Activated T-cell treated with anti-CD3 and anti-CD28 coated beads, Interleukin-2, amount 50 U/mL, for 72 hours (primary cell): Measurements from ENCODE around the gene HBA1. TPM values are rescaled to one million over a fixed set of nuclear protein-coding genes. Genes with fewer than 3 reads are reported as not detected.
"Not testable (repeated sequence)": the region's sequence is repeated elsewhere in the genome, so short reads cannot be mapped to it uniquely, and the experiment has no call there.

Experiments
- ATAC-seq, 2 donors: fragments of 150-1000 bp; cut with Tn5 transposase; replicated peaks in 1 of 2; 2 replicates each; pipeline ENCODE4 v1.10.0; 2021; ENCODE audit warnings: moderate library complexity in 2 of 2, mild to moderate bottlenecking in 1 of 2
- DNase-seq, 2 donors: peaks; one replicate each; pipeline ENCODE4 v3.0.0; 2021 to 2022; ENCODE audit warnings: mixed read lengths in 1 of 2
- H3K27ac Mint-ChIP-seq: one replicate; pipeline ENCODE4 v1.8.0; 2022; ENCODE audit warnings: mild to moderate bottlenecking, moderate library complexity, mixed read lengths
- H3K27me3 Mint-ChIP-seq: one replicate; pipeline ENCODE4 v1.8.0; 2022; ENCODE audit warnings: low read depth, mixed read lengths
- H3K36me3 Mint-ChIP-seq, 2 donors: one replicate each; pipeline ENCODE4 v1.8.0; 2022; ENCODE audit warnings: mixed read lengths in 2 of 2, mild to moderate bottlenecking in 1 of 2; ENCODE audit not compliant: insufficient read depth in 2 of 2
- H3K4me1 Mint-ChIP-seq: one replicate; pipeline ENCODE4 v1.8.0; 2022; ENCODE audit warnings: low read depth, mixed read lengths
- H3K4me3 Mint-ChIP-seq, 2 donors: one replicate each; pipeline ENCODE4 v1.8.0; 2022; ENCODE audit warnings: mild to moderate bottlenecking in 2 of 2, mixed read lengths in 2 of 2, moderate library complexity in 2 of 2
- H3K9me3 Mint-ChIP-seq, 2 donors: one replicate each; pipeline ENCODE4 v1.8.0; 2022; ENCODE audit warnings: mixed read lengths in 2 of 2
- total RNA-seq, 2 donors: library from RNA; stranded (reverse); gene quantifications; one replicate each; pipeline ENCODE4 v1.2.3, GENCODE V29; 2022

Gene HBA1
- total RNA-seq, 2 donors from 2014 or later = 1.1 TPM; not detected in 1

DNA sequence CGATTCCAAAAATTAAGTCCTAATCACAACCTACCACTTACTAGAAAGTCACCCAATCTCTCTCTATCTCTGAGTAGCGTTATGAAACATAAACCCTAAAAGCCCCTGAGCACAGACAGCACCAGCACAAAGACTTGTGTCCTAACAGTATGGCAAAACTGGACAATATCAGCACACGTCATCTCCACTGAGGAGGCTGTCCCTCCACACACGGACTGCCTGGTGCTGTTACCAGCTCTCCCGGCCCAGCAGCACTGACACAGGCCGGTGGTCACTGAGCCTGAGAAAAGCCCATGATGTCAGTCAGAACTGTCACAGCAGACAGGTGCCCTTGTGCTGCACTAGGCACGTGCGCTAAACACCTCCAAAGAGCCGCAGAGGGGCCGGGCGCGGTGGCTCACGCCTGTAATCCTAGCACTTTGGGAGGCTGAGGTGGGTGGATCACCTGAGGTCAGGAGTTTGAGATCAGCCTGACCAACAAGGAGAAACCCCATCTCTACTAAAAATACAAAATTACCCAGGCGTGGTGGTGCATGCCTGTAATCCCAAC lies 35.2 kb downstream of the HBA1 start:
- H3K9me3 Mint-ChIP-seq, ATAC-seq, H3K27me3 Mint-ChIP-seq, DNase-seq, H3K4me3 Mint-ChIP-seq, H3K4me1 Mint-ChIP-seq: not testable (repeated sequence)
- Mint-ChIP-seq H3K27ac (peak overlapping the region; percentile 57), H3K36me3 (peaks cover 2 to 10% of the 10 kb centered on the region in 2 donors)

DNA sequence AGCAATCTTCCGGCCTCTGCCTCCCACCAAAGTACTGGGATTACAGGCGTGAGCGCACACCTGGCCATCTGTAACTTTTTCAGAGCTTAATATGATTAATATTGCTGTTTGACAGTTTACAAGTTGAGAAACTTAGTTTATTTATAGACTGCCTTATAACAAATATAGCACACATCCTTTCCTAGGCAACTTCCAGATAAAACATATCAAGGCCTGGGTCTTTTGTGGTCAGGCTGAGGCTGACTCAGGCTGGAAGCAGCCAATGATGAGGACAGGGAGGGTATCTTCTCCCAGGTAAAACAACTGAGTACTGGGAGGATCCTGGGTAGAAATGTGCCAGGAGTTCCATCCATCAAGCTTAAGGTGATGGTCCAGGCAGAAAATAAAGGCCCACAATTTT lies 36.5 kb downstream of the HBA1 start:
- DNase-seq = no peak
- ATAC-seq = no peak
- H3K9me3 Mint-ChIP-seq = no peaks in the 10 kb centered on the region
- peaks cover 1 to 12% of the 10 kb centered on the region in 2 donors for H3K36me3 Mint-ChIP-seq
- H3K27me3 Mint-ChIP-seq = no peaks in the 10 kb centered on the region
- H3K4me1 Mint-ChIP-seq = peaks cover 6% of the 10 kb centered on the region
- no peak overlapping the region for H3K27ac Mint-ChIP-seq
- H3K4me3 Mint-ChIP-seq = no peak overlapping the region

DNA sequence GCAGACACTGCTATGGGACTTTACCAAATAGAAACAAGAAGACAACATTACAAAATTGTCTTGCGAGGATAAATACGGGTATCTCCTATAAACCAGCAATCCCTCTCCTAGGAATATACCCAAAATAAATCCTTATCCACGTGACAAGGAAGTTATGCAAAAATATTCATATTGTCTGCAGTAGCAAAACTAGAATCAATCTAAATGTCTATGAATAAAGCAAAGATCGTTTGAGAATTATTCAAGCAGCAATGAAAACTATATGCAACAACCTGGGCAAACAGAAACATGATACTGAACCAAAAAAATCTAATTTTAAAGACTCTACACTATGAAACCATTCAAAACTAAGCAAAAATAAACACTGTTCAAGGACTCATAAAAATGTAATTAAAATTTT lies 43.5 kb downstream of the HBA1 start:
- no peak for DNase-seq
- H3K4me3 Mint-ChIP-seq = no peak overlapping the region
- H3K9me3 Mint-ChIP-seq = no peaks in the 10 kb centered on the region
- H3K4me1 Mint-ChIP-seq = peaks cover 9% of the 10 kb centered on the region
- no peak overlapping the region for H3K27ac Mint-ChIP-seq
- no peak for ATAC-seq
- H3K36me3 Mint-ChIP-seq = peaks cover 6 to 20% of the 10 kb centered on the region in 2 donors
- no peaks in the 10 kb centered on the region for H3K27me3 Mint-ChIP-seq

Other genes with a start within 250 kb of the HBA1 start
- gene POLR3K, start 123.1 kb upstream of the HBA1 start, total RNA-seq = 10 to 100 TPM; 35.3 to 42.2 TPM
- gene SNRNP25, start 122.9 kb upstream of the HBA1 start, total RNA-seq = 10 to 100 TPM; 28.9 to 44.1 TPM
- under 1 TPM; 0.31 to 0.53 TPM for gene RHBDF1, start 104.0 kb upstream of the HBA1 start, total RNA-seq
- gene MPG, start 98.5 kb upstream of the HBA1 start, total RNA-seq = 10 to 100 TPM; 49.6 to 50.5 TPM
- 10 to 100 TPM; 34.2 to 44.7 TPM for gene NPRL3, start 38.0 kb upstream of the HBA1 start, total RNA-seq
- not detected for gene HBZ, start 24.0 kb upstream of the HBA1 start, total RNA-seq
- not detected for gene HBM, start 10.7 kb upstream of the HBA1 start, total RNA-seq
- gene HBA2, start 3.8 kb upstream of the HBA1 start, total RNA-seq = not detected
- gene HBQ1, start 3.8 kb downstream of the HBA1 start, total RNA-seq = not detected
- gene LUC7L, start 52.8 kb downstream of the HBA1 start, total RNA-seq = 10 to 100 TPM; 56.4 to 69.7 TPM
- gene FAM234A, start 58.1 kb downstream of the HBA1 start, total RNA-seq = 10 to 100 TPM; 20.9 to 26.6 TPM
- under 1 TPM; 0.19 to 0.67 TPM for gene RGS11, start 99.3 kb downstream of the HBA1 start, total RNA-seq
- gene ARHGDIG, start 103.9 kb downstream of the HBA1 start, total RNA-seq = under 1 TPM; 0.48 to 0.97 TPM
- gene PDIA2, start 106.5 kb downstream of the HBA1 start, total RNA-seq = under 1 TPM in 1 of 2 donors, not detected in 1; 0.42 TPM
- 10 to 100 TPM; 28.8 to 29.4 TPM for gene AXIN1, start 176.0 kb downstream of the HBA1 start, total RNA-seq
- 10 to 100 TPM; 54.5 to 73.2 TPM for gene MRPL28, start 193.9 kb downstream of the HBA1 start, total RNA-seq
- 10 to 100 TPM; 29.7 to 39.7 TPM for gene PGAP6, start 205.3 kb downstream of the HBA1 start, total RNA-seq
- 10 to 100 TPM; 24.6 to 27.6 TPM for gene NME4, start 220.5 kb downstream of the HBA1 start, total RNA-seq
- gene DECR2, start 225.2 kb downstream of the HBA1 start, total RNA-seq = 10 to 100 TPM in 1 of 2 donors, 1 to 10 TPM in 1; 7.5 to 10.6 TPM
- 10 to 100 TPM; 39.7 to 40.5 TPM for gene RAB11FIP3, start 249.0 kb downstream of the HBA1 start, total RNA-seq